Measurements from ENCODE around the gene IGFL2.

GRCh38 chr19:46189971-46190888, 42.2 kb downstream of the IGFL2 start:
- no peak for TF ChIP-seq CTCF (IDR thresholded peaks at IDR 0.05)
- TF ChIP-seq POLR2A (IDR thresholded peaks at IDR 0.05) = no peak
